HG02610 (cell line): ENCODE measurements around the gene CIDEC.
"Not testable (repeated sequence)": the region's sequence is repeated elsewhere in the genome, so short reads cannot be mapped to it uniquely, and the experiment has no call there.

Experiments used
- ATAC-seq: cut with Tn5 transposase; IDR thresholded peaks from one replicate; pipeline ENCODE4 v1.9.1; 2021; ENCODE audit warnings: mild to moderate bottlenecking, moderate library complexity; ENCODE audit not compliant: unreplicated experiment

The CIDEC gene

DNA sequence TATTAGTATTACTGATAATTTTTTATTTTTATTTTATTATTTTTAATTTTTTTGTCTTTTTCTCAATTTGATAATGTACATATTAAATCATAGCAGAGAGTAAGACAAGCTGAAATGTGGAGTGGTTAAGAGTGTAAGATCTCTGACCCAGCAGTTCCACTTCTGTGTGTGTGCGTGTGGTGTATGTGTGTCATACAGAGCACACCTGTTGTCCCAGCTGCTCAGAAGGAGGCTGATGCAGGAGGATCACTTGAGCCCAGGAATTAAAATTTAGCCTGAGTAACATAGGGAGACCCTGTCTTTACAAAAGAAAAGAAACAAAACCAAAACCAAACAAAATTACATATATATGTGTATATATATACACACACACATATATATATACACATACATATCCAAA is 1.4 kb upstream of the CIDEC start:
- ATAC-seq: no peak

DNA sequence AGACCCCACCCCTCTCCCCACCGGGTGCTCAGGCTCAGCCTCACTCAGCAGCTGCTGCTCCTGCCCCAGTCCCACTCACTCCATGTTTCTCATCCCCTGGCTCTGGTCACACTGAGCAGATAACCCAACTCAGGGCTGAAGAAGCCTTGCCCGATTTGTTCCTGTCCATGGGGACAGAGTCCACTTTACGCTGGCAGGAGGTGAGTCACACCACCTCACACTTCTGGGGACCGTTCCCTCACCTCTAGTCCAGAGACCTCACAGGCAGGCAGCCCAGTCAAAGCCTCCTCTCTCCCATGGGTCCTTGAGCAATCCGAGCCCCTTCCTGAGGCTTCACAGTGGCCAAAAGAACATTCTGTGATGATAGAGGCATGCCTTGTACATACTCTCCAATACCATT is 1.4 kb downstream of the CIDEC start:
- ATAC-seq: no peak

DNA sequence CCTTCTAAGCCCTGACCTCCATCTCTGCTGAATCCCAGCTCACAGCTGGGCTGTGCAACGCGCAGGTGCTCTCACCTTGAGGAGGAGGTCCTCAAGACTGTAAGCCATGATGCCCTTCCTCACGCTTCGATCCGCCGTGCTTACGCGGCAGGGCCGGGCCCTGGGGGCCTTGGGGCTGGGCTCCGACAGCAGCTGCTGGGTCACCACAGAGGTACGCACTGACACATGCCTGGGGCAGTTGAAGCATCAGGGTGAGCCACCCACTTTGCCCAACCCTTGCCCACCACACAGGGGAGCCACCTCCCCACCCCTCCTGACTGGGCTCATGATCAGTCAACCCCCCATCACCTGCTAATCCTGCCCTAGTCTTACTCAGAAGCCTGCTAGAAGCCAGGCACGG is 3.1 kb downstream of the CIDEC start:
- ATAC-seq: no peak

DNA sequence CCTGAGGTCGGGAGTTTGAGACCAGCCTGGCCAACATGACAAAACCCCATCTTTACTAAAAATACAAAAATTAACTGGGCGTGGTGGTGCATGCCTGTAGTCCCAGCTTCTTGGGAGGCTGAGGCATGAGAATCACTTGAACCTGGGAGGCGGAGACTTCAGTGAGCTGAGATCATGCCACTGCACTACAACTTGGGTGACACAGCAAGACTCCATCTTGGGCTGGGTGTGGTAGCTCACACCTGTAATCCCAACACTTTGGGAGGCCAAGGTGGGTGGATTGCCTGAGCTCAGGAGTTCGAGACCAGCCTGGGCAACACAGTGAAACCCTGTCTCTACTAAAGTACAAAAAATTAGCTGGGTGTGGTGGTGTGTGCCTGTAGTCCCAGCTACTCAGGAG is 3.8 kb downstream of the CIDEC start:
- not testable (repeated sequence) for ATAC-seq

DNA sequence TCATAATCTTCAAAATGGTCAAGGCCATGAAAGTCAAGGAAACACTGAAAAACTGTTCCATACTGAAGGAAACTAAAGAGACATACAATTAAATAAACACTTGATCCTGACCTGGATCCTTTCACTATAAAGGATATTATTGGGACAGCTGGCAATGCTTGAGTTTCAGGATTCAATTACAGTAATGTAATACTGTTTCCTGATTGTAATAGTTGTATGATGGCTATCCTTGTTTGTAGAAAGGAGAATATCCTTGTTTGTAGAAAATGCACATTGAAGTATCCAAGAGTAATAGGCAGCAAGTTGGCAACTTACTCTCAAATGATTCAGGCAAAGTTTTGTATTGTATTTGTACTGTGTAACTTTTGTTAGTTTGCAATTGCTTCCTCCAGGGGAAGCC is 4.6 kb downstream of the CIDEC start:
- no peak for ATAC-seq

DNA sequence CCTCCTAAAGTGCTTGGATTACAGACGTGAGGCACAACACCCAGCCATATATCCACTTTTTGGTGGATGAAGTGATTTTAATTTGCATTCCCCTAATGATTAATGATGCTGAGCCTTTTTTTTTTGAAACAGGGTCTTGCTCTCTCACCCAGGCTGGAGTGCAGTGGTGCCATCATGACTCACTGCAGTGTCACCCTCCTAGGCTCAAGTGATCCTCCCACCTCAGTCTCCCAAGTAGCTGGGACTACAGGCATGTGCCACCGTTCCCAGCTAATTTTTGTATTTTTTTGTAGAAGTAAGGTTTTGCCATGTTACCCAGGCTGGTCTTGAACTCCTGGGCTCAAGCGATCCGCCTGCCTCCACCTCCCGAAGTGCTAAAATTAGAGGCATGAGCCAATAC is 8.0 kb downstream of the CIDEC start:
- ATAC-seq: not testable (repeated sequence)

DNA sequence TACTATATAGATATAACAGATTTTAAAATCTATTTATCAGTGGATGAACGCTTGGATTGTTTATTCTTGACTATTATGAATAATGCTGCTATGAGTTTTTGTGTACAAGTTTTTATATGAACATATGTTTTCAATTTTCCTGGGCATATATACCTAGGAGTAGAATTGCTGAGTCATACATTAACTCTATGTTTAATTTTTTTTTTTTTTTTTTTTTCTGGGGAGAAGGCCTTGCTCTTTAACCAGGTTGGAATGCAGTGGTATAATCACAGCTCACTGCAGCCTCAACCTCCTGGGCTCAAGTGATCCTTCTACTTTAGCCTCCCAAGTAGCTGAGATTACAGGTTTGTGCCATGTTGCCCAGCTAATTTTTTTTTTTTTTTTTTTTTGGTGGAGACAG is 9.1 kb downstream of the CIDEC start:
- no peak for ATAC-seq

DNA sequence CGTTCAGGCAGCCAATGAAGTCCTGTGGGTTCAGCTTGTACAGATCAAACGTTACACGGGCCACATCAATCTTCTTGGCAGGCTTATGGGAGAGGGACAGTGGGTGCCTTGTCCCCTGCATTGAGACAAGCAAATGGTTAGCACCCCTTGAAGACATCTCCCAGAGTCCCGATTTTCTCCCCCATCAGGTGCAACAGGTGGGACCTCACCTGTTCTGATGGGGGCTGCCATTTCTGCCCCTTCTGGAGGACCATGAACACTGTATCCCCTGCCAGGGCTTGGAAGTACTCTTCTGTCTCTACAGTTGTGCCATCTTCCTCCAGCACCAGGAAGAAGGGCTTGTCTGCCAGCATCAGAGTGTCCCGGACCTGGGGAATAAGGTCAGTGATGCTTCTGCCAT is 10.1 kb downstream of the CIDEC start:
- ATAC-seq: no peak

DNA sequence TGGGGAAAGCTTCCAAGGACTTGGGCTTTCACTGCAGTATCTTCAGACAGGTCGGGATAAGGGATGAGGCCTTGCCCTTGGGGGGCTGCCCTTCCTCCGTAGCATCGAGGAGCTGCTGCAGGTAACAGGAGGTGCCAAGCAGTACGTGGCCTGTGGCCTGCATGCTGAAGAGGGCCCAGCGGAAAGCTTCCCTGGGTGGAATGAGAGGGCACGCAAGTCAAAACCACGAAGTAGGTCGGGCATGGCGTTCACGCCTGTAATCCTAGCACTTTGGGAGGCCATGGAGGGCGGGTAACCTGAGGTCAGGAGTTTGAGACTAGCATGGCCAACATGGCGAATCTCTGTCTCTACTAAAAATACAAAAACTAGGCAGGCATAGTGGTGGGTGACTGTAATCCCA is 12.9 kb downstream of the CIDEC start:
- ATAC-seq: no peak

DNA sequence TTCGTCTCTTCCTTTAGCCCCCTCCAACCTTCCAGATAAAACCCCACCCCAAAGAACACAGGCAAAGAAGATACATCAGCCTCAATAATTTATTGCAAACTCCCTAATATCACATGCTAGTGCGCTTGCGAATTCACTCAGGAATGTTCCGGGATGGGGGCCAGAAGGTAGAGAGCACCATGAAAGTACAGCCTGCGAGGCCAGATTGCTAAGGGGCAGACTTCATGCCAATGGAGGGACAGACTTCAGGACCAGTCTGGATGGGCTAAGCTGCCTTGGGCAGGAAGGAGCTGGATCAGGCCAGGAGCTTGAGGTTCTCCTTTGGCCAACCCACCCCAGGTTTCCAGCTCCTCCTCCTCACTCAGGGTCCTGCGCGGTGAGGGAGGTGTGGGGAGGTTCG is 13.4 kb downstream of the CIDEC start:
- ATAC-seq: no peak

DNA sequence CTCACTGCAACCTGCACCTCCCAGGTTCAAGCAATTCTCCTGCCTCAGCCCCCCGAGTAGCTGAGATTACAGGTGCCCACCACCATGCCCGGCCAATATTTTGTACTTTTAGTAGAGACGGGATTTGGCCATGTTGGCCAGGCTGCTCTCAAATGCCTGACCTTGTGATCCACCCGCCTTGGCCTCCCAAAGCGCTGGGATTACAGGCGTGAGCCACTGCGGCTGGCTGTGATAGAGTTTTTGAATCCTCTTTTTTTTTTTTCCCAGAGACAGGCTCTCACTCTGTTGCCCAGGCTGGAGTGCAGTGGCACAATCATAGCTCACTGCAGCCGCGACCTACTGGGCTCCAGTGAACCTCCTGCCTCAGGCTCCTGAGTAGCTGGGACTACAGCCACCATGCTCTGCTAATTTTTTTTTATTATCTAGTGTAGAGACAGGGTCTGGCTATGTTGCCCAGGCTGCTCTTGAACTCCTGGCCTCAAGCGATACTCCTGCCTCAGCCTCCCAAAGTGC is 14.9 kb downstream of the CIDEC start:
- ATAC-seq: not testable (repeated sequence)

DNA sequence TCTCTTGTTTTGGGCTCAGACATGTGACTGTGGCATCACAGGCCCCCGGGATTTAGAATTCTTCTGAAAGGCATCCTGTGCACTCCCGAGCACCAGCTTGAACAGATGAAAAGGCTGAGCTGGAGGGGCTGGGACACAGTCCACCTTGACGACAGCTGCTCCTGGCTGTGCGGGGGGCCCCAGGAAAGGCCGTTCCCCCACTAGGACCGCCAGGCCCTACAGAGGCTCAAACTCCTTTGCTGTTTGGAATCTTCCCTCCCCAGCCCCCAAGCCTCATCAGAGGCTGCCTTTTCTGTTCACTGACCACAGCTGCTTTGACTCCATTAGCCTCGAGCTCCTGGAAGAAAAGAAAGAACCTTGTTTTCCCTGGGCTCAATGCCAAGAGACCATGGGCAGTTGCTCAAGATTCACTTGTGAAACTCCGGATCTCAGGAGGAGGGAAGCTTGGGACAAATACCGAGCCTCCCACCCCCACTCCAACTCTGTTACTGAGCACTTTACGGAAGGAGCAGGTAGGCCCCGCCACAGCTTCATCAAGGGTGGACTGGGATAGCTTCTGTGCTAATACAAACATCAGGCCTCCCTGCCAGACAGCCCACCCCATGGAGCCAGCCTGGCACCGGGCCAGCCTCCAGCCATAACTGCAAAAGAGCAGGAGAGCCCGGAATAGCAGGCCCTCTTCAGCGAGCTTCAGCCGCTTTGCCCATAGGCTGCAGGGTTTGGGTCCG is 15.7 kb downstream of the CIDEC start:
- ATAC-seq: no peak

DNA sequence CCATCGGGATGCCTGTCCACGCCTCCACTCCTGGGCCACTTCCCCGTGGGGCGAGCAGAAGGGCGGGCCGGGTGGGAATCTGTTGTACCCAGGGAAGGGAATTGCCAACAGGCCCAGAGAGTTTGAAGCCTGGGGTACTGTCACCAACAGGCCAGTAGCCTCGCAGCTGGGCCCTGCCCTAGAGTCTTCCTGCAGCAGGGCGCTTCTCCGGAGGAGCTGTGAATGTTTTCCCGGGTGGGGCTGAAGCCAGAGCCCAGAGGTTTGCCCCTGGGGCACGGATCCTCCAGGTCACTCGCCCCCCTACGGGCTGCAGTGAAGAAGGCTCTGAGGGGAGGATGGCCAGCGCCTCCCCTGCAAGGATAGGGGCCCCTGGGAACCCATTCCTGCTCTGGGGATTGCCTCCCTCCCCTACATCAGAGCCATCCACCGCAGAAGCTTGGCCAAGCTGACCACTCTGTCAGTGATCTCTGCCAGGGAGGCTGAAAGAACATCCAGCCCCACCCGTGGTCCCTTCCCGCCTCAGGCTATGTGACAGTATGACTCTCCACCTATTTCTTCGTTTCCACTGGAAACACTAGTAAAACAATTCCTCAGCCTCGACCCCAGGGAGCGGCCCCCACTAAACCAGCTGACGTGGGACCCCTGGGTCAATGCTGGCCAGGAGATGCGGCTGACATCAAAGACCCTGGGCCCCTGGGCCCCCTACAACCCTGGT is 16.8 kb downstream of the CIDEC start:
- ATAC-seq: no peak

DNA sequence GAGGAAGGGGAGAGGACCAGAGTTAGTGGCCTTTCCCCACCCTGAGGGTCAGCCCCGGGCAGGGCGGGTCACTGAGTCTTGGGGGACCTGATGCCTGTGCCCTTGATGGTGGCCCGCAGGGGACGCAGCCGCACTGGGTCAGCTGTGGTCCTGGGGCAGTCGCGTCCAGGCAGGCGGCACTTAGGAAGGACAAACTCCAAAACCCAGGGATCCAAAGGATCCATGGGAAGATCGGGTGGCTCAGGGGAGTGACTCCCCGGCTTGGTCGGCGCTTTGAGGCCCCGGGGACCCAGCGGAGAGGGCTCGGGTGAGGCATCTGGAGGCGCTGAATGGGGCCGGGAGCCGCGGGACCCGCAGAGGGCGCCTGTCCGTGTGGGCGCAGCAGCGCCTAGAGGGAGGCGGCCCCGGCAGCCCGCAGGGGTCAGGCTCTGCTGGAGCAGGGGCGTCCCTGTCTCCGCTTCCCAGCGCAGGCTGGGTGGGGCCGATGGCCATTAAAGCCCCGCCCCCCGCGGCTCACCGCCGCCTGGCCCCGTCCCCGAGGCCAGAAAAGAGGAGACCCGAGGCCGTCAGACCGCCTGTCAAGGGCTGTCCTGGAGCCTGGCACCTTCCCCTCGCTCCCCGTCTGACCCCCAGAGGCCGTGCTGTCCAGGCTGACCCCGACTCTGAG is 17.5 kb downstream of the CIDEC start:
- no peak for ATAC-seq

DNA sequence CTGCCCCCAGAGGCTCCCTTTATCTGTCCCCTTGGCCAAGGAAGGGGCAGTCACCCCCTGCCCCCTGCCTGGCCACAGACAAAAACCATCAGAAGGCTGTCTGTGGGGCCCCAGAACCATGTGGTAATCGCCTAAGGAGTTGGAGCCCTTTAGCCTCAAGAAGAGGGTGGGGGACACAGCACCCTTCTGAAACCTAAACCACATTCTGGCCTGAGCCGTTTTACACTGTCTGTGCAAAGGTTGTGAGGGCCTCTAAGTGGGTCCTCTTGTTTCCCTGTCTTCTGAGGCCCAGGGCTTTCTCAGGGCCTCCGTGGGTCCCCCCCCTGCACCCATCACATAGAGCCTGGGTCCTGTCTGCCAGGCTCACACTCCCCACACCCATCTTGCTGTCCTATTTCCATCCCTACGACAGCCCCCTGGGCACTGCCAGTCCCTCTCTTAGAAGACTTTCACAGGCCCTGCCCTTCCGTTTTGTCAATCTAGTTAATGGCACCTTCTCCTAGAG is 18.4 kb downstream of the CIDEC start:
- ATAC-seq: no peak

DNA sequence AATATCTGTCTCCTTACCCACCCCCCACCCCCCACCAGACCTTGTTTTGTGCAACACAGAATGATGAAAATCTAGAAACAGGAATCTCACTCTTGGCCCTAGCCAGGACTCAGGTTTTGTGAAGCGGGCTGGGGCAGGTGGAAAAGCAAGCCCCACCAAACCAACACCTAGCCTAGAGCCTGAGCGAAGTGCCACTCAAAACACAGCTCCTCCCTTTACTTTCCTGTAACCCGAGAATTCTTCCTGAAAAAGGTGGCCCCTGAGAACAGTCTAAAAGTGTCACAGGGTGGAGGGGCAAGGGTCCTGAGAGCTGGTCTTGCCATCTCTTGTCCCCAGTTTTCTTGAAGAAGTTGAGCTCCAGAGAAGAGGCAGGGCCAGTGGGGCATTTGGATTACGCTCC is 18.9 kb downstream of the CIDEC start:
- ATAC-seq: no peak

DNA sequence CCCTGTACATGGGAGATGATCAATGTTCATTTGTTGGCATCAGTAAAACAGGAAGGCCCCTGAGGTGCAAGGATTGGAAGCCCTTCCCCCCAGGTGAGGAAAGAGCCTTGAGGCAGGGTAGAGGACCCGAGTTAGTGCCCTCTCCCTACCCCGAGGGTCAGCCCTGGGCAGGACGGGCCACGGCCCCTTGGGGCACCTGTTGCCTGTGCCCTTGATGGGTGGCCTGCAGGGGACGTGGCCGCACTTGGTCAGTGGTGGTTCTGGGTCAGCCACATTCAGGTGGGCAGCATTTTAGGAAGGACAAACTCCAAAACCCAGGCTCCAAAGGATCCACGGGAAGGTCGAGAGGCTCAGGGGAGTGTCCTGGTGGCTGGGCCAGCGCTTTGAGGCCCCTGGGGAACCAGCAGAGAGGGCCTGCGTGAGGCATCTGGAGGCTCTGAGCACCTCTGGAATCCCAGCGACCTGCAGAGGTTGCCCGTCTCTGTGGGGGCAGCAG is 20.5 kb downstream of the CIDEC start:
- ATAC-seq: no peak

DNA sequence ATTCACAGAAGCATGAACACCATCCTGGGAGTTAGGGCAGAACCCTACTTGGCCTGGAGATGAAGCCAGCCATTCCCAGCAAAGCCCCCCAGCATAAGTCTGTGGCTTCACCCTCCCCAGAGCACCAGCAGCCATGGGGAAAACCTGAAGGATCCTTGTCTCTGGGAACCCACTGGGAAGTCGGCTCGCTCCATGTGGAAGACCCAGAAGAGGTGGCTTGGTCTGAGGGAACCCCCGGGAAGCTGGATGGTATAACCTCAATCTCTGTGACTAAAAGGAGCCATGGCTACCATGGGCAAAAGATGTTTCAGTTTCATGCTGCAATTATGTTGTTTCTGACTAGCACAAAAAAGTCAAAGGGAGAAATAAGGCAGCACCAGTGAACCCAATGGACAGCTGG is 24.5 kb downstream of the CIDEC start:
- no peak for ATAC-seq

DNA sequence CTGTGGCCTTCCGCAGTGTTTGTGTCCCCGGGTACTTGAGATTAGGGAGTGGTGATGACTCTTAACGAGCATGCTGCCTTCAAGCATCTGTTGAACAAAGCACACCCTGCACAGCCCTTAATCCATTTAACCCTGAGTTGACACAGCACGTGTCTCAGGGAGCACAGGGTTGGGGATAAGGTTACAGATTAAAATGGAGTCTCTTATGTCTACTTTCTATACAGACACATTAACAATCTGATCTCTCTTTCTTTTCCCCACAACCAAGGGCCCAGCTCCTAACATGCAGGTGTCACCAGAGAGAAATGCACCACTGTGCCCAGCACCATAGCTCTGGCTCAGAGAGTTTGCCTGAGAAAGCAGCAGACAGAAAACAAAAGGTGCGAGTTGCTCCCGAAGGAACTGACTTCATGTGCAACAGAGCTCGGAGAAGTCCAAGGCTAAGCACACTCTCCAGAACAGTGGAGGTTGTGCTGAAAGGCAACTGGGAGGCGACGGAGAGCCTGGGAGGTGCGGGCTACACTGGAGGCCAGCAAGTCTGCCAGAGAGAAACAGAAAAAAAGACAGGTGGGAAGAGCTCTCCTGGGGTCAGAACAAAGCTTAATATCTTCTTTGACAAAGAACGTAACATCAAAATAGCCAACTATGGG is 25.6 kb downstream of the CIDEC start:
- not testable (repeated sequence) for ATAC-seq

DNA sequence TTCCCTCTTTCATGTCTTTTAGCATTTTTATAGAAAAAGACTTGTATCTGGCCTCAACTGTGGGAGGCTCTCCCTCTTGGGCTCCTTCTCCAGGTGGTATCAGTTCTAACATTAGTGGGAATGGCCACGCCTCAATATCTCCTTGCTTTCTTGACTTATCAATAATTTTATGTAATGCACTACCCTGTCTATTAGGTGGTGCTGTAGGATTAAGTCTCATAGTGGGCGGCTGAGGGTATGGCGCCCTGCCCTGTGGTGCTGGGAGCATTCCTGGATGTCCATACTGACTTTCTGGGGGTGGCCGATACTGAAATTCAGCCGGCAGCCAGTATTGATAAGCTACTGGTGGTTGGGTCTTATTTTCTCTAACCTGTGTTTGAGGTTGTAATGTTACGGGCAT is 27.5 kb downstream of the CIDEC start:
- ATAC-seq: no peak

DNA sequence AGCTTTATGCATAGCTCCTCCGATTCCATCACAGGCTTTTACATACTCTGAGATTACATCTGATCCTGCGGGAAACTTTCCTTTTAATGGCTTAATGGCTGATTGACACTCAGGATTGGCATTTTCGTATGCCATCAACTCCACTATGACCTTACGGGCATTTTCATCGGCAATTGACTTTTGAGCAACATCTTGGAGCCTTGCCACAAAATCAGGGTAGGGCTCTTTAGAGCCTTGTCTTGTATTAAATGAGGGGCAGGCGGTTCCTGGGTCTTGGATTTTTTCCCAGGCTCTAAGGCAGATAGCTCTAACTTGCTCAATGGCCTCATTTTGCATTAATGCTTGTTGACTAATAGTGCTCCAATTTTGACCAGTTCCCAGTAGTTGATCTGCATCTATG is 28.1 kb downstream of the CIDEC start:
- not testable (repeated sequence) for ATAC-seq
